Neural cell (in vitro differentiated cells): ENCODE measurements around the gene TRIM6. TPM values are rescaled to one million over a fixed set of nuclear protein-coding genes. Genes with fewer than 3 reads are reported as not detected.

Experiments
- H2AFZ ChIP-seq: fragments of 200-600, 300-800 bp; sonication (generic), shearing (Covaris generic); 2 replicates; pipeline ENCODE4 v1.6.0; 2014; ENCODE audit warnings: low read depth, mild to moderate bottlenecking, antibody characterized with exemption, low read length, moderate library complexity
- H3F3A ChIP-seq: fragments of 200-600 bp; shearing (Covaris generic); 2 replicates; pipeline ENCODE4 v1.6.1; 2016; ENCODE audit warnings: mild to moderate bottlenecking, moderate library complexity, mixed read lengths, antibody characterized with exemption, low read length; ENCODE audit not compliant: insufficient read depth, poor library complexity, severe bottlenecking
- H3K27ac ChIP-seq: fragments of 200-600, 300-800 bp; sonication (generic), shearing (Covaris generic); 2 replicates; pipeline ENCODE4 v1.5.1; 2014; ENCODE audit warnings: mild to moderate bottlenecking, low read length, moderate library complexity
- H3K27me3 ChIP-seq: fragments of 300-800, 200-600 bp; sonication (generic), shearing (Covaris generic); 2 replicates; pipeline ENCODE4 v1.6.0; 2014; ENCODE audit warnings: mild to moderate bottlenecking, low read depth, low read length, moderate library complexity; ENCODE audit not compliant: insufficient read depth
- H3K36me3 ChIP-seq: fragments of 300-800, 200-600 bp; sonication (generic), shearing (Covaris generic); 2 replicates; pipeline ENCODE4 v1.5.1; 2014; ENCODE audit warnings: mild to moderate bottlenecking, antibody characterized with exemption, low read length, moderate library complexity; ENCODE audit not compliant: insufficient read depth
- H3K4me2 ChIP-seq: fragments of 300-800, 200-600 bp; sonication (generic), shearing (Covaris generic); 2 replicates; pipeline ENCODE4 v1.6.0; 2014; ENCODE audit warnings: mild to moderate bottlenecking, low read length
- H3K4me3 ChIP-seq: fragments of 300-800, 200-600 bp; sonication (generic), shearing (Covaris generic); 2 replicates; pipeline ENCODE4 v1.5.1; 2014; ENCODE audit warnings: mild to moderate bottlenecking, low read length, moderate library complexity
- H3K79me2 ChIP-seq: fragments of 200-600 bp; shearing (Covaris generic); replicated peaks from 2 replicates; pipeline ENCODE4 v1.6.0; 2014; ENCODE audit warnings: mild to moderate bottlenecking, low read length, moderate library complexity; ENCODE audit not compliant: insufficient read depth
- H3K9ac ChIP-seq: fragments of 300-800, 200-600 bp; sonication (generic), shearing (Covaris generic); 2 replicates; pipeline ENCODE4 v1.6.1; 2016; ENCODE audit warnings: mild to moderate bottlenecking, low read length, mixed read lengths
- H3K9me2 ChIP-seq: fragments of 200-600 bp; shearing (Covaris generic); 2 replicates; pipeline ENCODE4 v1.6.1; 2016; ENCODE audit warnings: mild to moderate bottlenecking, low read length, mixed read lengths; ENCODE audit not compliant: insufficient read depth
- H3K9me3 ChIP-seq: fragments of 200-600, 300-800 bp; sonication (generic), shearing (Covaris generic); 2 replicates; pipeline ENCODE4 v1.6.1; 2016; ENCODE audit warnings: mild to moderate bottlenecking, mixed run types, low read length, moderate library complexity, mixed read lengths
- H4K20me1 ChIP-seq: fragments of 200-600 bp; shearing (Covaris generic); 2 replicates; pipeline ENCODE4 v1.6.1; 2016; ENCODE audit warnings: mild to moderate bottlenecking, mixed run types; ENCODE audit not compliant: insufficient read depth
- EP300 ChIP-seq: fragments of 450-650 bp; conservative IDR thresholded peaks from 2 replicates; pipeline ENCODE4 v1.6.1; 2014; ENCODE audit warnings: antibody characterized with exemption, mild to moderate bottlenecking, moderate library complexity; ENCODE audit not compliant: poor library complexity, severe bottlenecking
- EZH2 ChIP-seq: fragments of 200-600, 300-800 bp; shearing (Covaris generic), sonication (generic); IDR thresholded peaks from 2 replicates; pipeline ENCODE4 v1.6.1; 2014; ENCODE audit warnings: antibody characterized with exemption, low read length, borderline replicate concordance, mild to moderate bottlenecking; ENCODE audit not compliant: insufficient read depth, poor library complexity, severe bottlenecking
- MXI1 ChIP-seq: fragments of 450-650 bp; conservative IDR thresholded peaks from 2 replicates; pipeline ENCODE4 v1.6.1; 2014; ENCODE audit warnings: antibody characterized with exemption, mild to moderate bottlenecking; ENCODE audit not compliant: poor library complexity, severe bottlenecking
- POLR2AphosphoS5 ChIP-seq: IDR thresholded peaks from 2 replicates; pipeline ENCODE4 v1.6.1; 2012
- RAD21 ChIP-seq: fragments of 450-650 bp; conservative IDR thresholded peaks from 2 replicates; pipeline ENCODE4 v1.6.1; 2014; ENCODE audit warnings: antibody characterized with exemption, mild to moderate bottlenecking, moderate library complexity
- SMC3 ChIP-seq: fragments of 450-650 bp; conservative IDR thresholded peaks from 2 replicates; pipeline ENCODE4 v1.6.1; 2014; ENCODE audit warnings: antibody characterized with exemption, mild to moderate bottlenecking, moderate library complexity; ENCODE audit not compliant: poor library complexity
- TAF1 ChIP-seq: IDR thresholded peaks from 2 replicates; pipeline ENCODE4 v1.6.1; 2012; ENCODE audit warnings: low read depth
- polyA plus RNA-seq: library from polyadenylated mRNA; depleted of rRNA; stranded (reverse); fragments of >200 nt; gene quantifications from 2 replicates; pipeline ENCODE4 v1.2.3, GENCODE V29; 2014
- TF ChIP-seq, protein P1 (sequence below): fragments of 450-650 bp; IDR thresholded peaks from 2 replicates; pipeline ENCODE4 v1.5.1; 2014; ENCODE audit warnings: antibody characterized with exemption, mild to moderate bottlenecking, moderate library complexity; ENCODE audit not compliant: poor library complexity, severe bottlenecking
- TF ChIP-seq, protein P2 (sequence below): IDR thresholded peaks from 2 replicates; pipeline ENCODE4 v1.6.1; 2012; ENCODE audit warnings: borderline replicate concordance

Gene TRIM6
- polyA plus RNA-seq, 1 donor from 2014 or later: not detected

DNA sequence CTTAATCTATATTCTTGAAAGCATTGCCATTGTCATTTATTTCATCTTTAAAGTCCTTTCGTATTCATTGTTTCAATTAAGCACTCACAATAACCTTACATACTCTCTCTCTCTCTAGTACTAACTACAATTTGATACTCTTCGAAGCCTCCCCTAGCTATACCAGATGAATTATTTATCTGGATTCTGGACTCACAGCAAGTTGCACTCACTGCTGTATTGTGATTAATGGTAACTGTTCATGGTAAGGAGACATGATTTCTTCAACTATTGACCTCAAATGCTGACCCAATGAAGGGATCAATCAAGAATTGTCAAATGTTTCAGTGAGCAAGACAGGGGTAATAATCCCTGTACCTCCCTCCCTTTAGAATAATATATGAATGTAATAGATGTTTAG is 21.8 kb upstream of the TRIM6 start:
- no peaks in the 10 kb centered on the region for H3K27me3 ChIP-seq
- H2AFZ ChIP-seq: no peak overlapping the region
- no peaks in the 10 kb centered on the region for H3K9me2 ChIP-seq
- H3K4me2 ChIP-seq: no peak overlapping the region
- no peaks in the 10 kb centered on the region for H3K79me2 ChIP-seq
- no peaks in the 10 kb centered on the region for H4K20me1 ChIP-seq
- no peaks in the 10 kb centered on the region for H3K9me3 ChIP-seq
- H3K4me3 ChIP-seq: no peak overlapping the region
- TF ChIP-seq POLR2AphosphoS5 (no peak), EZH2 (no peak), SMC3 (no peak), EP300 (no peak), MXI1 (no peak), TAF1 (no peak), RAD21 (no peak)
- TF ChIP-seq, protein P1, sequence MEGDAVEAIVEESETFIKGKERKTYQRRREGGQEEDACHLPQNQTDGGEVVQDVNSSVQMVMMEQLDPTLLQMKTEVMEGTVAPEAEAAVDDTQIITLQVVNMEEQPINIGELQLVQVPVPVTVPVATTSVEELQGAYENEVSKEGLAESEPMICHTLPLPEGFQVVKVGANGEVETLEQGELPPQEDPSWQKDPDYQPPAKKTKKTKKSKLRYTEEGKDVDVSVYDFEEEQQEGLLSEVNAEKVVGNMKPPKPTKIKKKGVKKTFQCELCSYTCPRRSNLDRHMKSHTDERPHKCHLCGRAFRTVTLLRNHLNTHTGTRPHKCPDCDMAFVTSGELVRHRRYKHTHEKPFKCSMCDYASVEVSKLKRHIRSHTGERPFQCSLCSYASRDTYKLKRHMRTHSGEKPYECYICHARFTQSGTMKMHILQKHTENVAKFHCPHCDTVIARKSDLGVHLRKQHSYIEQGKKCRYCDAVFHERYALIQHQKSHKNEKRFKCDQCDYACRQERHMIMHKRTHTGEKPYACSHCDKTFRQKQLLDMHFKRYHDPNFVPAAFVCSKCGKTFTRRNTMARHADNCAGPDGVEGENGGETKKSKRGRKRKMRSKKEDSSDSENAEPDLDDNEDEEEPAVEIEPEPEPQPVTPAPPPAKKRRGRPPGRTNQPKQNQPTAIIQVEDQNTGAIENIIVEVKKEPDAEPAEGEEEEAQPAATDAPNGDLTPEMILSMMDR: no peak
- TF ChIP-seq, protein P2, sequence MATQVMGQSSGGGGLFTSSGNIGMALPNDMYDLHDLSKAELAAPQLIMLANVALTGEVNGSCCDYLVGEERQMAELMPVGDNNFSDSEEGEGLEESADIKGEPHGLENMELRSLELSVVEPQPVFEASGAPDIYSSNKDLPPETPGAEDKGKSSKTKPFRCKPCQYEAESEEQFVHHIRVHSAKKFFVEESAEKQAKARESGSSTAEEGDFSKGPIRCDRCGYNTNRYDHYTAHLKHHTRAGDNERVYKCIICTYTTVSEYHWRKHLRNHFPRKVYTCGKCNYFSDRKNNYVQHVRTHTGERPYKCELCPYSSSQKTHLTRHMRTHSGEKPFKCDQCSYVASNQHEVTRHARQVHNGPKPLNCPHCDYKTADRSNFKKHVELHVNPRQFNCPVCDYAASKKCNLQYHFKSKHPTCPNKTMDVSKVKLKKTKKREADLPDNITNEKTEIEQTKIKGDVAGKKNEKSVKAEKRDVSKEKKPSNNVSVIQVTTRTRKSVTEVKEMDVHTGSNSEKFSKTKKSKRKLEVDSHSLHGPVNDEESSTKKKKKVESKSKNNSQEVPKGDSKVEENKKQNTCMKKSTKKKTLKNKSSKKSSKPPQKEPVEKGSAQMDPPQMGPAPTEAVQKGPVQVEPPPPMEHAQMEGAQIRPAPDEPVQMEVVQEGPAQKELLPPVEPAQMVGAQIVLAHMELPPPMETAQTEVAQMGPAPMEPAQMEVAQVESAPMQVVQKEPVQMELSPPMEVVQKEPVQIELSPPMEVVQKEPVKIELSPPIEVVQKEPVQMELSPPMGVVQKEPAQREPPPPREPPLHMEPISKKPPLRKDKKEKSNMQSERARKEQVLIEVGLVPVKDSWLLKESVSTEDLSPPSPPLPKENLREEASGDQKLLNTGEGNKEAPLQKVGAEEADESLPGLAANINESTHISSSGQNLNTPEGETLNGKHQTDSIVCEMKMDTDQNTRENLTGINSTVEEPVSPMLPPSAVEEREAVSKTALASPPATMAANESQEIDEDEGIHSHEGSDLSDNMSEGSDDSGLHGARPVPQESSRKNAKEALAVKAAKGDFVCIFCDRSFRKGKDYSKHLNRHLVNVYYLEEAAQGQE: no peak
- no peaks in the 10 kb centered on the region for H3K36me3 ChIP-seq
- no peaks in the 10 kb centered on the region for H3F3A ChIP-seq
- H3K9ac ChIP-seq: no peak overlapping the region
- H3K27ac ChIP-seq: no peak overlapping the region

DNA sequence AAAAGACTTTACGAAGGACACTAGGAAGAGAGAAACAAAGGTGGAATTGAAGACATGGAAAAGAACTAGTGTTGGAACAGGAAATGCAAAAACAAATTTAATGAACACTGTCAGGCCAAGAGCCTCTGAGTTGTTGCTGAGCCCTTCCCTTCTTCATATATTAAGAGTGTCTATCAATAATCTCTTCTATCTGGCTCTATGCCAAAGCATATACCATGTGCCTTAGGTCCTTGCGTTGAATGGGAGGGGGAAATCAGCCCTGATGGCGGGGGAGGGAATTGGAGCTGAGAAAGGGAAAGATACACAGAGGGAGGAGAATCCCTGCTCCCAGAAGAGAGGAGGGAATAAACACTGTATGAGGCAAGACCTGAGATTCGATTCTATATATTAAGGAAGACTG is 21.3 kb upstream of the TRIM6 start:
- no peaks in the 10 kb centered on the region for H3K79me2 ChIP-seq
- no peak overlapping the region for H3K4me3 ChIP-seq
- H2AFZ ChIP-seq: peak overlapping the region; percentile 34
- H3K4me2 ChIP-seq: no peak overlapping the region
- H3F3A ChIP-seq: no peaks in the 10 kb centered on the region
- no peak overlapping the region for H3K27ac ChIP-seq
- no peaks in the 10 kb centered on the region for H3K36me3 ChIP-seq
- no peak for TF ChIP-seq EZH2
- no peak for TF ChIP-seq RAD21
- no peak for TF ChIP-seq TAF1
- TF ChIP-seq, protein P2: no peak
- no peak for TF ChIP-seq EP300
- TF ChIP-seq, protein P1: no peak
- TF ChIP-seq MXI1: no peak
- TF ChIP-seq SMC3: no peak
- TF ChIP-seq POLR2AphosphoS5: no peak
- H3K9me3 ChIP-seq: no peaks in the 10 kb centered on the region
- H3K27me3 ChIP-seq: no peaks in the 10 kb centered on the region
- H4K20me1 ChIP-seq: no peaks in the 10 kb centered on the region
- H3K9ac ChIP-seq: no peak overlapping the region
- H3K9me2 ChIP-seq: no peaks in the 10 kb centered on the region
